ENCODE results near the gene ARHGAP6.

Gene ARHGAP6

GRCh38 chrX:11629593-11630211 is 36.0 kb downstream of the ARHGAP6 start:
- no peak overlapping the region for H3K27ac ChIP-seq (replicated peaks)
- no peaks in the 10 kb centered on the region for H3K27me3 ChIP-seq (ENCODE audit: insufficient read depth, poor library complexity, severe bottlenecking)
- H3K4me3 ChIP-seq (replicated peaks; ENCODE audit: insufficient read depth, low read length) = no peak overlapping the region
- DNase-seq (ENCODE audit: low read depth in 1 of 2, low spot score in 1 of 2) = no peak
- no peak for TF ChIP-seq SPI1 (IDR thresholded peaks at IDR 0.05; ENCODE audit: borderline replicate concordance, low read depth)
- TF ChIP-seq POLR2AphosphoS5 (IDR thresholded peaks at IDR 0.05; ENCODE audit: low read depth) = no peak
- TF ChIP-seq, protein P1, sequence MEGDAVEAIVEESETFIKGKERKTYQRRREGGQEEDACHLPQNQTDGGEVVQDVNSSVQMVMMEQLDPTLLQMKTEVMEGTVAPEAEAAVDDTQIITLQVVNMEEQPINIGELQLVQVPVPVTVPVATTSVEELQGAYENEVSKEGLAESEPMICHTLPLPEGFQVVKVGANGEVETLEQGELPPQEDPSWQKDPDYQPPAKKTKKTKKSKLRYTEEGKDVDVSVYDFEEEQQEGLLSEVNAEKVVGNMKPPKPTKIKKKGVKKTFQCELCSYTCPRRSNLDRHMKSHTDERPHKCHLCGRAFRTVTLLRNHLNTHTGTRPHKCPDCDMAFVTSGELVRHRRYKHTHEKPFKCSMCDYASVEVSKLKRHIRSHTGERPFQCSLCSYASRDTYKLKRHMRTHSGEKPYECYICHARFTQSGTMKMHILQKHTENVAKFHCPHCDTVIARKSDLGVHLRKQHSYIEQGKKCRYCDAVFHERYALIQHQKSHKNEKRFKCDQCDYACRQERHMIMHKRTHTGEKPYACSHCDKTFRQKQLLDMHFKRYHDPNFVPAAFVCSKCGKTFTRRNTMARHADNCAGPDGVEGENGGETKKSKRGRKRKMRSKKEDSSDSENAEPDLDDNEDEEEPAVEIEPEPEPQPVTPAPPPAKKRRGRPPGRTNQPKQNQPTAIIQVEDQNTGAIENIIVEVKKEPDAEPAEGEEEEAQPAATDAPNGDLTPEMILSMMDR (IDR thresholded peaks at IDR 0.05; ENCODE audit: insufficient read depth, low read length) = no peak
- no peak for TF ChIP-seq GABPA (IDR thresholded peaks at IDR 0.05; ENCODE audit: low read depth)
- TF ChIP-seq, protein P2, sequence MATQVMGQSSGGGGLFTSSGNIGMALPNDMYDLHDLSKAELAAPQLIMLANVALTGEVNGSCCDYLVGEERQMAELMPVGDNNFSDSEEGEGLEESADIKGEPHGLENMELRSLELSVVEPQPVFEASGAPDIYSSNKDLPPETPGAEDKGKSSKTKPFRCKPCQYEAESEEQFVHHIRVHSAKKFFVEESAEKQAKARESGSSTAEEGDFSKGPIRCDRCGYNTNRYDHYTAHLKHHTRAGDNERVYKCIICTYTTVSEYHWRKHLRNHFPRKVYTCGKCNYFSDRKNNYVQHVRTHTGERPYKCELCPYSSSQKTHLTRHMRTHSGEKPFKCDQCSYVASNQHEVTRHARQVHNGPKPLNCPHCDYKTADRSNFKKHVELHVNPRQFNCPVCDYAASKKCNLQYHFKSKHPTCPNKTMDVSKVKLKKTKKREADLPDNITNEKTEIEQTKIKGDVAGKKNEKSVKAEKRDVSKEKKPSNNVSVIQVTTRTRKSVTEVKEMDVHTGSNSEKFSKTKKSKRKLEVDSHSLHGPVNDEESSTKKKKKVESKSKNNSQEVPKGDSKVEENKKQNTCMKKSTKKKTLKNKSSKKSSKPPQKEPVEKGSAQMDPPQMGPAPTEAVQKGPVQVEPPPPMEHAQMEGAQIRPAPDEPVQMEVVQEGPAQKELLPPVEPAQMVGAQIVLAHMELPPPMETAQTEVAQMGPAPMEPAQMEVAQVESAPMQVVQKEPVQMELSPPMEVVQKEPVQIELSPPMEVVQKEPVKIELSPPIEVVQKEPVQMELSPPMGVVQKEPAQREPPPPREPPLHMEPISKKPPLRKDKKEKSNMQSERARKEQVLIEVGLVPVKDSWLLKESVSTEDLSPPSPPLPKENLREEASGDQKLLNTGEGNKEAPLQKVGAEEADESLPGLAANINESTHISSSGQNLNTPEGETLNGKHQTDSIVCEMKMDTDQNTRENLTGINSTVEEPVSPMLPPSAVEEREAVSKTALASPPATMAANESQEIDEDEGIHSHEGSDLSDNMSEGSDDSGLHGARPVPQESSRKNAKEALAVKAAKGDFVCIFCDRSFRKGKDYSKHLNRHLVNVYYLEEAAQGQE (IDR thresholded peaks at IDR 0.05; ENCODE audit: insufficient replicate concordance, low read depth) = no peak

- no peak overlapping the region for H3K27ac ChIP-seq (replicated peaks)
- TF ChIP-seq, protein P2 (IDR thresholded peaks at IDR 0.05; ENCODE audit: insufficient replicate concordance, low read depth) = no peak
- TF ChIP-seq GABPA (IDR thresholded peaks at IDR 0.05; ENCODE audit: low read depth) (no peak), SPI1 (IDR thresholded peaks at IDR 0.05; ENCODE audit: borderline replicate concordance, low read depth) (no peak), POLR2AphosphoS5 (IDR thresholded peaks at IDR 0.05; ENCODE audit: low read depth) (no peak)
- no peak for DNase-seq (ENCODE audit: low read depth in 1 of 2, low spot score in 1 of 2)
- H3K27me3 ChIP-seq (ENCODE audit: insufficient read depth, poor library complexity, severe bottlenecking) = no peaks in the 10 kb centered on the region
- H3K4me3 ChIP-seq (replicated peaks; ENCODE audit: insufficient read depth, low read length) = no peak overlapping the region
These were observed 37.3 kb downstream of the ARHGAP6 start for GRCh38 chrX:11628399-11628798.

DNA sequence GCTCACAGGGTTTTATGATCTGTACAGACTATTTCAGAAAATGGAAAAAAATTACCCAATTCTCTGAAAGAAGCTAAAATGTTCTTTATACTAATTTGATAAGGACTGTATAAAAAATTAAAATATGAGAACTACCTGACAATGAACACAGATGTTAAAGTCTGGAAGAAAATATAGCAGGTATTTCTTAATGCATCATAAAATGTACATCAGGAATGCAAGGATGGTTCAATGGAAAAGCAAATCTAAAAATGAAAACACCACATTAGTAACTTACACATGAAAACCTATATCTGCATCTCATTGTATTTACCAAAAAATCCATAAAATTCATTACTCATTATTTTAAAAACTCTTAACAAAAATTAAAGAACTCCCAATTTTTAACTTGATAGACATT is 39.4 kb downstream of the ARHGAP6 start:
- Histone ChIP-seq H3K27me3 (ENCODE audit: insufficient read depth, poor library complexity, severe bottlenecking) (no peaks in the 10 kb centered on the region), H3K27ac (replicated peaks) (no peak overlapping the region), H3K4me3 (replicated peaks; ENCODE audit: insufficient read depth, low read length) (no peak overlapping the region)
- TF ChIP-seq SPI1 (IDR thresholded peaks at IDR 0.05; ENCODE audit: borderline replicate concordance, low read depth) (no peak), GABPA (IDR thresholded peaks at IDR 0.05; ENCODE audit: low read depth) (no peak), POLR2AphosphoS5 (IDR thresholded peaks at IDR 0.05; ENCODE audit: low read depth) (no peak)
- TF ChIP-seq, protein P1 (IDR thresholded peaks at IDR 0.05; ENCODE audit: insufficient read depth, low read length) = no peak
- TF ChIP-seq, protein P2 (IDR thresholded peaks at IDR 0.05; ENCODE audit: insufficient replicate concordance, low read depth) = no peak
- DNase-seq (ENCODE audit: low read depth in 1 of 2, low spot score in 1 of 2) = no peak

All from HL-60 (cell line).